Liver (tissue), 3 donors: ENCODE data around the gene DLEC1.

Source experiments
- ATF3 ChIP-seq: IDR thresholded peaks from 2 replicates; pipeline ENCODE4 v1.6.1; 2016; ENCODE audit warnings: antibody characterized with exemption
- EGR1 ChIP-seq, 2 donors: IDR thresholded peaks; 2 replicates each; pipeline ENCODE4 v1.6.1; 2016 to 2018; ENCODE audit warnings: antibody characterized with exemption in 2 of 2, low read depth in 2 of 2
- JUND ChIP-seq, 2 donors: IDR thresholded peaks; 2 replicates each; pipeline ENCODE4 v1.6.1; 2016; ENCODE audit warnings: antibody characterized with exemption in 2 of 2
- SP1 ChIP-seq: IDR thresholded peaks from 2 replicates; pipeline ENCODE4 v1.6.1; 2018; ENCODE audit warnings: antibody characterized with exemption, mild to moderate bottlenecking
- TF ChIP-seq, protein P1 (sequence below): fragments of 150-350 bp; IDR thresholded peaks from 2 replicates; pipeline ENCODE4 v1.5.1; 2017; ENCODE audit warnings: improper control_type of control experiment, low read depth, low read length; ENCODE audit not compliant: missing input control
- TF ChIP-seq, protein P2 (sequence below): IDR thresholded peaks from 2 replicates; pipeline ENCODE4 v1.6.1; 2016; ENCODE audit warnings: antibody characterized with exemption
- donor health status: healthy.
- donor health status: healthy.

GRCh38 chr3:38109580-38110313 is 70.7 kb downstream of the DLEC1 start:
- TF ChIP-seq, protein P1, sequence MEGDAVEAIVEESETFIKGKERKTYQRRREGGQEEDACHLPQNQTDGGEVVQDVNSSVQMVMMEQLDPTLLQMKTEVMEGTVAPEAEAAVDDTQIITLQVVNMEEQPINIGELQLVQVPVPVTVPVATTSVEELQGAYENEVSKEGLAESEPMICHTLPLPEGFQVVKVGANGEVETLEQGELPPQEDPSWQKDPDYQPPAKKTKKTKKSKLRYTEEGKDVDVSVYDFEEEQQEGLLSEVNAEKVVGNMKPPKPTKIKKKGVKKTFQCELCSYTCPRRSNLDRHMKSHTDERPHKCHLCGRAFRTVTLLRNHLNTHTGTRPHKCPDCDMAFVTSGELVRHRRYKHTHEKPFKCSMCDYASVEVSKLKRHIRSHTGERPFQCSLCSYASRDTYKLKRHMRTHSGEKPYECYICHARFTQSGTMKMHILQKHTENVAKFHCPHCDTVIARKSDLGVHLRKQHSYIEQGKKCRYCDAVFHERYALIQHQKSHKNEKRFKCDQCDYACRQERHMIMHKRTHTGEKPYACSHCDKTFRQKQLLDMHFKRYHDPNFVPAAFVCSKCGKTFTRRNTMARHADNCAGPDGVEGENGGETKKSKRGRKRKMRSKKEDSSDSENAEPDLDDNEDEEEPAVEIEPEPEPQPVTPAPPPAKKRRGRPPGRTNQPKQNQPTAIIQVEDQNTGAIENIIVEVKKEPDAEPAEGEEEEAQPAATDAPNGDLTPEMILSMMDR, result no peak
- TF ChIP-seq EGR1 (IDR thresholded peaks at IDR 0.05; ENCODE audit: low read depth in 2 of 2) (no peak), ATF3 (no peak), JUND (IDR thresholded peaks at IDR 0.05) (no peak), SP1 (no peak)
- TF ChIP-seq, protein P2, sequence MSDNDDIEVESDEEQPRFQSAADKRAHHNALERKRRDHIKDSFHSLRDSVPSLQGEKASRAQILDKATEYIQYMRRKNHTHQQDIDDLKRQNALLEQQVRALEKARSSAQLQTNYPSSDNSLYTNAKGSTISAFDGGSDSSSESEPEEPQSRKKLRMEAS, result no peak
